Hepatocyte (in vitro differentiated cells): ENCODE results near the gene PCYOX1L. TPM values are rescaled to one million over a fixed set of nuclear protein-coding genes. Genes with fewer than 3 reads are reported as not detected.

Experiments
- DNase-seq: peaks from one replicate; pipeline ENCODE4 v3.0.0-alpha.2; 2016; ENCODE audit warnings: low spot score
- H2AFZ ChIP-seq: fragments of 200-600 bp; sonication (generic); 2 replicates; pipeline ENCODE4 v1.6.0; 2016; ENCODE audit warnings: antibody characterized with exemption, mild to moderate bottlenecking
- H3K27ac ChIP-seq: fragments of 200-600 bp; sonication (generic); 2 replicates; pipeline ENCODE4 v1.5.1; 2016; ENCODE audit warnings: mild to moderate bottlenecking
- H3K27me3 ChIP-seq: fragments of 200-600 bp; sonication (generic); 2 replicates; pipeline ENCODE4 v1.6.1; 2016
- H3K36me3 ChIP-seq: fragments of 200-600 bp; sonication (generic); replicated peaks from 2 replicates; pipeline ENCODE4 v1.5.1; 2016; ENCODE audit warnings: low read depth; ENCODE audit not compliant: insufficient read depth
- H3K4me1 ChIP-seq: fragments of 200-600 bp; sonication (generic); 2 replicates; pipeline ENCODE4 v1.5.1; 2016; ENCODE audit warnings: mild to moderate bottlenecking, moderate library complexity; ENCODE audit not compliant: insufficient read depth
- H3K4me2 ChIP-seq: fragments of 200-600 bp; sonication (generic); 2 replicates; pipeline ENCODE4 v1.6.0; 2016
- H3K4me3 ChIP-seq: fragments of 200-600 bp; sonication (generic); 2 replicates; pipeline ENCODE4 v1.5.1; 2016; ENCODE audit warnings: mild to moderate bottlenecking
- H3K79me2 ChIP-seq: fragments of 200-600 bp; sonication (generic); 2 replicates; pipeline ENCODE4 v1.6.0; 2017; ENCODE audit warnings: mild to moderate bottlenecking
- H3K9me2 ChIP-seq: fragments of 200-600 bp; sonication (generic); replicated peaks from 2 replicates; pipeline ENCODE4 v1.6.0; 2017; ENCODE audit warnings: mild to moderate bottlenecking; ENCODE audit not compliant: insufficient read depth
- H3K9me3 ChIP-seq: fragments of 200-600 bp; sonication (generic); 2 replicates; pipeline ENCODE4 v1.5.1; 2016; ENCODE audit warnings: low read depth, mild to moderate bottlenecking
- H4K20me1 ChIP-seq: fragments of 200-600 bp; sonication (generic); 2 replicates; pipeline ENCODE4 v1.6.0; 2016; ENCODE audit warnings: mild to moderate bottlenecking; ENCODE audit not compliant: insufficient read depth, poor library complexity, severe bottlenecking
- EZH2 ChIP-seq: fragments of 200-600 bp; sonication (generic); IDR thresholded peaks from 2 replicates; pipeline ENCODE4 v1.6.1; 2016; ENCODE audit warnings: antibody characterized with exemption, mild to moderate bottlenecking, borderline replicate concordance
- EZH2phosphoT487 ChIP-seq: fragments of 200-600 bp; sonication (generic); IDR thresholded peaks from one replicate; pipeline ENCODE4 v1.6.1; 2018; ENCODE audit warnings: antibody characterized with exemption, mild to moderate bottlenecking, low read depth, moderate library complexity; ENCODE audit not compliant: unreplicated experiment, severe bottlenecking
- WGBS: methylation state at CpG from one replicate; pipeline ENCODE4 v1.1.6; 2016; ENCODE audit warnings: low lambda C conversion rate; ENCODE audit errors: missing lambda C conversion rate; 5-methylcytosine and 5-hydroxymethylcytosine counted together
- polyA plus RNA-seq: library from polyadenylated mRNA; unstranded; fragments of >200 nt; fragmentation: Nextera tagmentation; extraction: Ambion mirVana; gene quantifications from 2 replicates; pipeline ENCODE4 v1.2.1, GENCODE V29; 2016
- total RNA-seq: library from RNA; depleted of rRNA; stranded (reverse); fragments of >200 nt; gene quantifications from 2 replicates; pipeline ENCODE4 v1.2.3, GENCODE V29; 2014
- TF ChIP-seq, protein P1 (sequence below): fragments of 200-600 bp; sonication (generic); IDR thresholded peaks from 2 replicates; pipeline ENCODE4 v1.5.1; 2016; ENCODE audit warnings: antibody characterized with exemption, mild to moderate bottlenecking; ENCODE audit not compliant: poor library complexity

The PCYOX1L gene
- total and polyA plus RNA-seq, 2 experiments from 2014 or later: 9.1 to 14.4 TPM

DNA sequence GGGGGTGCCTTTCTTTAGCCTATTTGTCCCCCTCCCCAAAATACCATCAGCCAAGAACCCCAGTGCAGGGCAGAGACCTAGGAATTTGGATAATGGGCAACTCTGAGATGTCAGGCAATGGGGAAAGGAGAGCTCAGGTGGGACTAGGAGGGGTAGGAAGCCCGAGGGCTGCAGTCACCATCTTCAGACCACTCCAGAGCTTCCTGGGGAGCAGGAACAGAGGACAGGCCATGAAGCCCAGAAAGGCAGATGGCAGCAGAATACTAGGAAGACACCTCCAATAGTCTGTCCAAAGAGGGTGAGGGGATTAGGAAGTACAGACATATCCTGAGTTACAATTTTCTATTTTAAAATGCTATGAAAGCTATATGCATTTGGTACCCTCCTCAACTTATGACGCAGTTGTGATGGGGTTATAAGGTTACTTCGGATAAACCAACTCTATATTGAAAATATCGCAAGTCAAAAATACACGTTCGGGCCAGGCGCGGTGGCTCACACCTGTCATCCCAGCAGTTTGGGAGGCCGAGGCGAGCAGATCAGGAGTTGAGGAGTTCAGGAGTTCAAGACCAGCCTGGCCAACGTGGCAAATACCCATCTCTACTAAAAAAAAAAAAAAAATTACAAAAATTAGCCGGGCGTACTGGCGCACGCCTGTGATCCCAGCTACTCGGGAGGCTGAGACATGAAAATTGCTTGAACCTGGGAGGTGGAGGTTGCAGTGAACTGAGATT lies 55.8 kb downstream of the PCYOX1L start:
- WGBS: 96% methylated on average over 15 of the region's 16 CpGs
- Histone ChIP-seq H3K36me3 (no peaks in the 10 kb centered on the region), H3K27me3 (no peaks in the 10 kb centered on the region), H4K20me1 (no peaks in the 10 kb centered on the region), H3K4me2 (no peak overlapping the region), H3K4me1 (peaks cover 35% of the 10 kb centered on the region), H2AFZ (no peak overlapping the region), H3K9me3 (no peaks in the 10 kb centered on the region), H3K79me2 (peaks cover 40% of the 10 kb centered on the region), H3K27ac (peak overlapping the region; percentile 90), H3K4me3 (no peak overlapping the region), H3K9me2 (no peaks in the 10 kb centered on the region)
- no peak for DNase-seq
- no peak for TF ChIP-seq EZH2phosphoT487
- TF ChIP-seq, protein P1, sequence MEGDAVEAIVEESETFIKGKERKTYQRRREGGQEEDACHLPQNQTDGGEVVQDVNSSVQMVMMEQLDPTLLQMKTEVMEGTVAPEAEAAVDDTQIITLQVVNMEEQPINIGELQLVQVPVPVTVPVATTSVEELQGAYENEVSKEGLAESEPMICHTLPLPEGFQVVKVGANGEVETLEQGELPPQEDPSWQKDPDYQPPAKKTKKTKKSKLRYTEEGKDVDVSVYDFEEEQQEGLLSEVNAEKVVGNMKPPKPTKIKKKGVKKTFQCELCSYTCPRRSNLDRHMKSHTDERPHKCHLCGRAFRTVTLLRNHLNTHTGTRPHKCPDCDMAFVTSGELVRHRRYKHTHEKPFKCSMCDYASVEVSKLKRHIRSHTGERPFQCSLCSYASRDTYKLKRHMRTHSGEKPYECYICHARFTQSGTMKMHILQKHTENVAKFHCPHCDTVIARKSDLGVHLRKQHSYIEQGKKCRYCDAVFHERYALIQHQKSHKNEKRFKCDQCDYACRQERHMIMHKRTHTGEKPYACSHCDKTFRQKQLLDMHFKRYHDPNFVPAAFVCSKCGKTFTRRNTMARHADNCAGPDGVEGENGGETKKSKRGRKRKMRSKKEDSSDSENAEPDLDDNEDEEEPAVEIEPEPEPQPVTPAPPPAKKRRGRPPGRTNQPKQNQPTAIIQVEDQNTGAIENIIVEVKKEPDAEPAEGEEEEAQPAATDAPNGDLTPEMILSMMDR: no peak
- TF ChIP-seq EZH2: no peak

DNA sequence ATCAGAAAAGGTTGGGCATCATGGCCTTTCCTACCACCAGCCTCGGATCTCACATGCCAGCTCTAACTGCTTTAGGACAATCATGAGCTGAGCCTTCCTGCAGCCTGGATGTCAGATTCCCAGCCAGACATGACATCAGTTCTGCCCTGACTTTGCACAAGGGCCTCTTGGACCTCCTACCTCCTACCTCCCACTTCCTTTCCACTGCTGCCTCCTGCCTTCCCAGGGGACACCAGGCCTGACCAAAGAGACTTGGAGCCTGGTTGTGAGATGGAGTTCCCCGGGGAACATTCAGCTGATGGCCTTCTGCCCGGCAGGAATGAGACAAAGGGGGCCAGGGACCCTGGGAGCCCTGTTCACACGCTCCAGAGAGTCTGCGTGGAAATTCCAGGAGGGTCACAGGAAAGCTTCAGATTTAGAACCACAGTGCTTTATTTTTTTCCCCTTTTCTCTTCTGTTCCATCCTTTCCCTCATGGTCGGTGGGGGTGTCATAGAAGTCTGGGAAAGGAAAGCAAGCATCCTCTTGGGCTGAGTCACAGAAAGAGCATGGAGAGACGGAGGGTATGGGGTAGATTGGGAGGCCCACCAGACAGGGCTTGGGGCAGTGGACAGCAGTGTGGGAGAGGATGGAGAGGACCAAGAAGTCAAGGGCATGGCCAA lies 56.7 kb downstream of the PCYOX1L start:
- WGBS: 78% methylated on average over 7 of the region's 7 CpGs
- TF ChIP-seq EZH2phosphoT487 (no peak), EZH2 (no peak)
- TF ChIP-seq, protein P1: no peak
- peak overlapping the region; percentile 90 for H3K27ac ChIP-seq
- no peaks in the 10 kb centered on the region for H4K20me1 ChIP-seq
- H3K4me1 ChIP-seq: peaks cover 44% of the 10 kb centered on the region
- no peak overlapping the region for H3K4me2 ChIP-seq
- no peaks in the 10 kb centered on the region for H3K36me3 ChIP-seq
- peaks cover 31% of the 10 kb centered on the region for H3K79me2 ChIP-seq
- no peak overlapping the region for H2AFZ ChIP-seq
- no peak for DNase-seq
- no peaks in the 10 kb centered on the region for H3K9me3 ChIP-seq
- no peak overlapping the region for H3K4me3 ChIP-seq
- H3K9me2 ChIP-seq: no peaks in the 10 kb centered on the region
- no peaks in the 10 kb centered on the region for H3K27me3 ChIP-seq

DNA sequence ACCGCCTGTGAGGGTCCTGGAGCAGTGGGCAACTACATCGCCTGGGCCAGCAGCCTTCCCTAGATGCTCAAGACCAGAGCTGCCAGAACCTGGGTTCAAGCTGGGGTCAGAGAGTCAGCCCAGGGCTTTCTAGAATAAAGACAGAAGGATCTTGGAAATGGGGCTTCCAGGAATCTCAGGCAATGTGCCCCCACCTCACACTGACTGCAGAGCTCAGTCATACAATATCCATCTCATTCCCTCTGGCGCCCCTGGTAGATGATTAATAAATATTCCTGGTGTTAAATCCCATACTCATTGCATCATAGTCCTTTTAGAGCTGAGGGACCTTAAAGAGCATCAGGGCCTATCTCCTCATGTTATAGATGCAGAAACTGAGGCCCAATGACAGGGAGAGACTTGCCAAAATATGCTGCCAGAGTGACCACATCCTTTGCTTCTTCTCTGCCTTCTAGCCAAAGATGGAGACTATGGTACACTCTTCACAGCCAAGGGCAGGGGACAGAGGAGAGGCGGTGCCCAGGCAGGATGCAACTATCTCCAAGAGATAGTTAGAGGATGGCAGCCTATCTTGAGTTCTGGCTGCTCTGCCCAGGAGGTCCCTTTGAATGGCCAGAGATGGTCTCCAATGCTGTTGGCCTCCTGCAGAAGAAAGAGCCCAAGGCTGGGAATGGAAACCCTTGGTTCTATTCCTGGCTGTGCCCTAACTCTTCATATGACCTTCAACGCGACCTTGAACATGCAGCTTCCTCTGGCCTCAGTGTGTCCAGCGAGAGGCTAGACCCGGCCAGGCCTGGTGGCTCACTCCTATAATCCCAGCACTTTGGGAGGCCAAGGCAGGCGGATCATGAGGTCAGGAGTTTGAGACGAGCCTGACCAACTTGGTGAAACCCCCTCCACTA lies 57.5 kb downstream of the PCYOX1L start:
- peaks cover 52% of the 10 kb centered on the region for H3K4me1 ChIP-seq
- H2AFZ ChIP-seq: no peak overlapping the region
- peak overlapping the region; percentile 90 for H3K27ac ChIP-seq
- no peak overlapping the region for H3K4me3 ChIP-seq
- TF ChIP-seq, protein P1: no peak
- no peaks in the 10 kb centered on the region for H4K20me1 ChIP-seq
- H3K36me3 ChIP-seq: no peaks in the 10 kb centered on the region
- H3K27me3 ChIP-seq: no peaks in the 10 kb centered on the region
- WGBS: 94% methylated on average over 10 of the region's 10 CpGs
- no peak for DNase-seq
- H3K4me2 ChIP-seq: no peak overlapping the region
- no peaks in the 10 kb centered on the region for H3K9me3 ChIP-seq
- H3K79me2 ChIP-seq: peaks cover 24% of the 10 kb centered on the region
- no peaks in the 10 kb centered on the region for H3K9me2 ChIP-seq
